AG08395 (cell line): ENCODE results near the gene CYBB.

Experiments used
- DNase-seq: peaks from one replicate; pipeline ENCODE4 v3.0.0; 2012; ENCODE audit warnings: mixed read lengths, low spot score

The CYBB gene

DNA sequence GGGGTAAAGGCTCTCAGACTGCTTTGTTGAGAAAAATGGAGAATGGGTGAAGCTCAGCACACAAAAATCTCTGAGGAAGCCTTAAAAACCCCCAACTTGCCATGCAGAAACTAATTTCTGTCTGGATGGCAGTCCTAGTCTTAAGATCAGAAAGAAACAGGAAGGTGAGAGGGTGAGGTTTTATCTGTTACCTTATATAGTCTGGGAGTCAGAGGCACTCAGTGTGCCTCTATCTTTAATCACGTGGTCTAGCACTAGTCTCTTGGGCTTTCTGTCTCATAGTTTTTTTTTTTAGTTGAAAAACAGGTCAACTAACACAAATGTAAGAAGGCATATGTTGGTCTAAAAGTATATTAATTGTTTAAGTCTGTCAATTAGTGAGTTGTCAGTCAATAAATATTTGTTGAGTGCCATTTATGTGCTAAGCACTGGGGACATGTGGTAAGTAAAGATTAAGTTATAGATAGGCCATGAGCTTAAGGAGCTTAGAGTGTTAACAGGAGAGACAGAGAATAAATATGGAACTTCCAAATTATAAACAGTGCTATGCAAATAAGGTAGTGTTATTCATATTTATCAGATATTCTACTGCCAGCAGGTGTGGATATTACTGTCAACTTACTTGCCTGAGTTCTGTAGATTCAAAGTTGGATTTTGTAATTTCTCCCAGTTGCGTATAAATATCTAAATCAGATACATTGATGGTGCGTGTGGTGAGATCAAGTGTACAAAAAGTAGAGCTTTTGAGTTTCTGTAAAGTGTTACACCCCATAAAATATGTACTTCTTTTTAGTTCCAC, 7.0 kb downstream of the CYBB start:
- DNase-seq: no peak

DNA sequence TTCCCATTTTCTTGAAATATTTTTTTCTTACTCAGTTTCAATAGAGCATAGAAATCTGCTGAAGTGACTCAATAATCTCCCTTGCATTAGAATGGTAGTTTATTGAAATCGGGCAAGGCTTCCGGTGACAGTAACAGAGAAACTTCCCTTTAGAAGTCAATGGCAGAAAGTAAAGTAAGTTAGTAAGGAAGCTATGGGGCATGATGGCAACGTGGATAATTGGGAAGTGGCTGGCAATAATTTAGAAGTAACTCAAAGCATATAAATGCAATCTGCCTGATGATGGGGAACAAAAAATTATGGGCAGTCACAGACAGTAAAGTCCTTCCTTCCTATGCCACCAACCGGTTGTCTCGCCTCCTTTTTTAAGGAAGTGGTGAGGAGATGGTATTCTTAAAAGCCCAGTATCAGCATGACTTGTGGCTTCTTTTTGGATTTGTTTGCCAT, 7.6 kb downstream of the CYBB start:
- DNase-seq: no peak

DNA sequence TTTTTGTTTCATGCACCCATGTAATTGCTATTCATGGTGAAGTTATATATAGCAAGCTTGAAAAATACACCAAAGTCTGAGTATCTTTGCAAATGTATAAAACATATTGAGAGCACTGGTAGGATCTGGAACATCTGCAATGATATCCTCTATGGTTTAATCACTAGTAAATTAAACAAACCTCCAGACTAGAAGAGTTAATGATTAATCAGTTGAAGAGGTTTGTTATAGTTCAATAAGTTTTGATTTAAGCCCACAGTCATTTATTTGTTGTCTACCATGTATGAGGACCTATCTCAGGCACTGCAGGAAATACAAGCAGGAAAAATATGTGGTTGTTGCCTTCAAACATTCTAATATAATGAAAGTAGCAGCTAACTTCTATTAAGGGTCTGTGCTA, 16.5 kb downstream of the CYBB start:
- no peak for DNase-seq

DNA sequence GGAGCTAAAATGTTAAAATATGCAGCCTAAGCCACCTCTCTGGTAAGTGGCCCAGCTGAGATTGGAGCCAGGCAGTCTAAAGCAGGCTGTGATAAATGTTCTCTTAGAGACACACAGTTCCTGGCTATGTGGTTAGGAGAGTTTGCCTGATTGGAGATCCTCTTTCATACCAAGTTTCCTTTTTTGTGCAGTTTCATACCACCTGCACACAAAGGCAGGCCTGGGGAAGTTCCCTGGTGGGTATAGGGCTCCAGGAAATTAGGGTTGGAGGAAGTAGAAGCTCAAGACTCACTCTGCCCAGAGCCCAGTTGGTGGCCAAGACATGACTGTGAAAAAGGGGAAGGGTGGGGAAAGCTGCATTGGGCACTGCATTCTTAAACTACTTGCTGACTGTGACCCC, 16.9 kb downstream of the CYBB start:
- DNase-seq: no peak

DNA sequence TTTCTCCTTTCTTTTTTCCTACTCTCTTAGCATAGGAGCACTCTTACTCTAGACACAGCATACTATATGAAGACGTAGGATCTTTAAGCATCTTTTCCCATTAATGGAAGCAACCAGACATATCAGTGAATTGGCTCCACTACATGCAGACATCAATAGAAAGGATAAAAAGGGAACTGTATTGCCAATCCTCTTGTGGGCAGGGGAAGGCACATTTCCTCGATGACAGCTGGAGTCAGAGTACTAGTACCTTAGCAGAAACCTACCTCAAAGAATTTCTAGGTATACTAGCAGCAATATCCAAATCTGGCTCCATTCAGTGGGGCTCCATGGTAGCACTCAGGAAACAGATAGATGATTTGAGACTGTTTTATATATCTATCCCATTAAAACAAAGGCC, 20.1 kb downstream of the CYBB start:
- no peak for DNase-seq

DNA sequence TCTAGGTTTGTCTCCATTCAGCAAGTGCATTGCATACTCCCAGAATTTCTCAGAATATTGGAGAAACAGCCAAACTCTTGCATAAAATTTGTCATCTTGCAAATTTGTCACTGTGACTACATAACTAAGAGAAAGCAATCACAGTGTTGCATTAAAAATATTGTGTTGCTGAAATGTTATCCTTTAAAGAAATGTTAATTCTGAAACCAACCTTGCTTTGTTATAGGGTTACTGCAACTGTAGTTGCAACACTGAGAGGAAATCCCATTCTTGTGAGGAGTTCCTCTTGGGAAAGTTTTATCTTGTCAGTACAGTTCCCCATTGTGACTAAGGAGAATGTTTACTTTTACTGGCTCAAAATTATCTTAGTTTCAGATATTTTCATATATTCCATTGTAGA, 20.9 kb downstream of the CYBB start:
- no peak for DNase-seq

DNA sequence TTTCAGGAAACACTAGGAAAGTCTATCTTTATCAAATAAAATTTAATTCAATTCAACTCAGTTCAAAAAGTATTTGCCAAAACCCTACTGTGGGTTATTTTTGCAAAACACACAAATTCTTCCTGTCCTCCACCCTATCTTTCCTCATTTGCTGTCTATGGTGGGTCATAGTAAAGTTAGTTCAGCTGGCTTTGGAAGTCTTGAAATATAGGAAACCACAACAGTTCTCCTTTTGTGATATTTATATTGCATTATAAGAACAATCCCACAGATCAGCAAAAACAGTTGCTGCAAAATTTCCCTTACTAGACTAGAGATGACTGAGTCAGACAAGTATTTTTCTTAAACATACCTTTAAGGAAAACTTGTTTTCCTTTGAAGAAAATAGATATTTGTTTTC, 22.2 kb downstream of the CYBB start:
- no peak for DNase-seq

DNA sequence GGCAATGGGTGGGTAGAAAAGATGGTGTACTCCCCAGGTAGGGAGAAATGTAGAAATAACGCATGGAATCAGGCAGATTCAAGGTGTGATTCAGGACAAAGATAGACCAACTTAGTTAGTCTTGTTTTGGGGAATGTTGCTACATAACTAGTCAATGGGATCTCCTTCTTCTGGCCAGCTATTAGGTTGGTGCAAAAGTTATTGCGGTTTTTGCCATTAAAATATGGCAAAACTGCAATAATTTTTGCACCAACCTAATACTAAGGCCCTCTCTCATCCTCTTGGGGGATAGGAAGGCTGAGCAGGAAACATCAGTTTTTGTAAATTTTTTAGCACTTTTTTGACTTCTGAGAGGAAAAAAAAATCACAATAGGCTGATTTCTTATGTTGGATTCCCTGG, 23.2 kb downstream of the CYBB start:
- DNase-seq: no peak

DNA sequence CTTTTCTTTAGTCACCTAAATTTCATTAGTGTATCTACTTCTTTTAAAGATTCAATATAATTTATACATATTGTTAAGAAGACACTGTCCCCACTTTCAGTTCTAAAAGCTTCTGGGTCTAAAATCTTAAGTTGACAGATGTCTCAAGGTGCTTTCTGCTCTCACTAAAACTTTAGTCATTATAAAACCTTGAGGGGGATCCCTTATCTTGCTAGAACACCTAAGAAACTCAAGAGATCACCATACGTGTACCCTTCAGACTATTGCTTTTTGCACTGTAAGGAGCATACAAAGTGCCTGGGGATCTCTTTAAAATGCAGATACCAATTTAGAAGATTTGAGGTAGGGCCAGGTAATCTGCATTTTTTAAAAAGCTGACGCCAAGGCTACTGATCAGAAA, 30.1 kb downstream of the CYBB start:
- no peak for DNase-seq

DNA sequence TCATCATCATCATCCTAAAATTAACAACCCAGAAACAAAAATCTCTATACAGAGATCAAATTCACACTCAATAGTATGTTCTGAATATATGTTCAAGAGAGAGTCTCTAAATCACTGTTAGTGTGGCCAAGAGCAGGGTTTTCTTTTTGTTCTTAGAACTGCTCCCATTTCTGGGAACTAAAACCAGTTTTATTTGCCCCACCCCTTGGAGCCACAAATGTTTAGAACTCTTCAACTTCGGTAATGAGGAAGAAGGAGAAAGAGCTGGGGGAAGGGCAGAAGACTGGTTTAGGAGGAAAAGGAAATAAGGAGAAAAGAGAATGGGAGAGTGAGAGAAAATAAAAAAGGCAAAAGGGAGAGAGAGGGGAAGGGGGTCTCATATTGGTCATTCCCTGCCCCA, 32.3 kb downstream of the CYBB start:
- no peak for DNase-seq

DNA sequence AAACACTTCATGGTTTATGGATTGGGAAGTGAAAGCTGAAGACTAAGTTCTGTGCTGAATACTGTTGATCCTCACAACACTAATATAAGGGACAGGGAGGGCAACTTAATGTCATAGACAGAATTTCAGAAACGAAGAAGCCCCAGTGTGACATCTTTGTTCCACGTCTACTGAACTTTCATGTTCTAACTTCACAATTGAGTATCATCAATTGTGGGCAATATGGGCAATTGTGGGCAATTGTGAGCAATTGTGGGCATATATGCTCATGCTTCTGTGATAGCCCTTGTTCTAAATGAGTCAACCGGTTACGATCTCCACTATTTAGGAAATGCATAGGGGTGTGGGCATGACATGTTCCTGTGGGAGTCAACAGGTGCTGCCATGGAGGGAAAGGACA, 33.7 kb downstream of the CYBB start:
- no peak for DNase-seq

DNA sequence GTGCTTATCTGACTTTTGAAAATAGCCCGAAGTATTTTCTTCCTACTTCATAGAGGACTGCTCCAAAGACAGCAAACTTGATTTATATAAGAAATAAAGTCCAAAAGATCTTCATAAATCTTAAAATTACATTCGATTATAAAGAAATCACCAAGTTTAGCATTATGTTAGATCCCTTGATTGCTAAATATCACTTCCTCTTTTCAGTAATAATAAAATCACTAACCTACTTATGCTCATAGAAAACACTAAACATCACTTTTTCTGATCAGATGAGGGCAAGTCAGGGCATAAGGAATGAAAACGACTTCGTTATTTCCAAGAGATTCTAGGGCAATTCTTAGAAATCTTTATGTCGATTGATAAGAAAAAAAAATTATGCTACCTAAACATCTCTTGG, 35.5 kb downstream of the CYBB start:
- DNase-seq: no peak

DNA sequence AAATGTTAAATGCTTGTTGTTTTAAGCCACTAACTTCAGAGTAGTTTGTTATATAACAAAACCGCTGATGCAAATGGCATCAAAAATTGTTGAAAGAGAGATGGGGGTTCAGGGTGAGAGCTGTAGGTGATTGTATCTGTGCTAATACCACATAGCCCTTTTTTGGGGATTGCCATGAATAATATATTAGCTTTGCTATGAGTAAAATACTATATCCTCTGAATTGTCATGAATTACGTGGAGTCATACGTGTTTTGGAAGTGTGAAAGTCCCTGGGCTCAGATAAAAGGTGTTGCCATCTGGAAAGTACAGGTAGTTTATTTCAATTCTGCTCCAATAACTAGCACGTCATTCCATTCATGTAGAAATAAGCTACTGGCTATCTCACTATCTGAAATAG, 36.9 kb downstream of the CYBB start:
- no peak for DNase-seq

DNA sequence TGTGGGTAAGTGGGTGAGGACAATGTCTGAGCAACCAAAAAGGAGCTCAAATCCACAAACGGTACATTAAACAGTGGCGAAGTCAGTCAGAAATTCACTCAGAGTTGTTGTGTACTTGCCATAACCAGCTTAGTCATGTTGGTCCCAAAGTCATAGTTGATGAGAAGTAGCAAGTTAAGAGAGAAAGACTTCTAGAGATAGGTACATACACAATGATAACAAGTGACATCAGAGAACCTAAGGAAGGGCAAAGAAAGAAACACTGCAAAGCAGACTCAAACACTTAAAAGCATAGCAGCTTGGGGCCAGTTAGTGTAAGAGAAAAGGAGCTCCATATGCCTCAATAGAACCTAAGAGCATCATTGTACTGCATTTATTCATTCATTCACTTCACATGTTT, 37.3 kb downstream of the CYBB start:
- DNase-seq: no peak

DNA sequence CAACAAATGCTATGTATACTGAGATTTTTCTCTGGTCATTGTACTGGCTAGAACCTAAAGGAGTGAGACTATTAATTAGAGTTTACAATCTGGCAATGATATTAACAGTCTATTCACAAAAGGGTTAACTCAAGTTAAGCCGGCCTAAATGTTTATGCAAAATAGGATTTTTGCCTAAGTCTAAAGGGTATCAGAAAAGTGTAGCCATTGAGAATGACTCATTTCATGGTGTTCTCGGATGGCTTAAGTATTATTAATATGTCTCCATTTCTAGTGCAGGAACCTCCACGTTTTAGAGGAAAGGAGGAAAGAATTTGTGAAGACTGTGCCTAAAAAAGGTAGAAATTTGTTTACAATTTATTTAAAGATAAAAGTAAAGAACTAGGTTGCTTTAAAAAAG, 37.7 kb downstream of the CYBB start:
- DNase-seq: no peak

DNA sequence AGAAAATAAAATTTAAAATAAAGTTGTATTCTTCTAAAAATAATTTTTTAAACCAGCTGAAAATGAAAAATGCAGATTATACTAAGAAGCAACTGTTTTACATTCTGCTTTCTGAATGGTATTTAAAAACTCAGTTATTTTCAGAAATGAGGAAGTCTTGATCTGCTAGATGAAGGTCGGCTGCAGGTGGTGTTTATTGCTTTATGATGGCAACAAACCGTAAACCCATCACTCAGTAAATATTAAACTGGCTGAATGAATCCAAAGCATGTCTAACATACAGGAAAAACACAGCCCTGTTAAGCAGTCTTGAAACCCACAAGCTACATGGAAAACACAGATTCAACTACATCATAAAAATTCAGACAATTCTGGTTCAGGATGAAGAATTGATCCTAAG, 38.2 kb downstream of the CYBB start:
- DNase-seq: no peak

DNA sequence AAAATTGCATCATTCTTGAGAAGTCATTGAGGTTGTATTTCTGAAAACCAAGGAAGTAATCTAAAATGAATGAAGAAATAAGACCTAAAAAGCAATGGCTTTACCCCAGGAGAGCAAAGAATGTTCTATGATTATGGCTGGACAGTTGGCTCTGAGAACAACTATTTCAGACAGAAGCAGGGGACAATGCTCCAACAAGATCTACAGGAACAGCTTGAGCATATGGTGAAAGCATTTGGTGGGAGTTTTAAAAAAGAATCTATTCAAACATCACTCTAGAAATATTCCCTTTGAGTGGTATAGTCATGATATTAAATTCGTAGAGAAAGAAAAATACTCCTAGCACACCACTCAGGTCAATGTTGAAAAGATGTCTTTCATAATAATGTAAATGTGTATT, 40.8 kb downstream of the CYBB start:
- DNase-seq: no peak

DNA sequence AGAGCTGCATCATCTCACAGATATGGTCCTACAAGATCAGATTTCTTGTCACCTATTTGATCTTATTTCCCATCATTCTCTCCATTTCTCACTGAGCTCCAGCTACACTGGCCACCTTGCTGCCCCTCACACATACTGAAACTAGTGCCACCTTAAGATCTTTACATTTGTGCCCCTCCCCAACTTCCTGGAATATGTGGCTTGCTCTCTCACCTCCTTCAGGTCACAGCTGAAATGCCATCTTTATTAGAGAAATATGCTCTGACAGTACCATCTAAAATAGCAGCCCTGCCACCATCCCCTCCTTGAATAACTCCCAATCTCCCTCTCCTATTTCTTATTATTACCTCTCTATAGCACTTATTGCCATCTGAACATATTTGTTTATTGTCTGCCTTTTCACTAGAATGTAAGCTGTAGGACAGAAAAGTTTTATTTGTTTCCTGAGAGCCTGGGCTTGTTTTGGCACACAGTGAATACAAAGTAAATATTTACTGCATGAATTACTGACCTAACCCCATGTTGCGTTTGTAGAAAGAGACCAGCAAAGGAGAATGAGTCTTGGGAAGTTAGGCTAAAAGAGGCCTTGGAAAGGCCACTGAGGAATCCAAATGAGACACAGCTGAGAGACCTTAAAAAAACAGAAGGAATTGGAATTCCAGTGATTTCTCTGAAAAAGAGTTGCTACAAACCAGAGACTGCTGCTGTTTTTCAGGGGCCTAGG, 44.8 kb downstream of the CYBB start:
- no peak for DNase-seq

DNA sequence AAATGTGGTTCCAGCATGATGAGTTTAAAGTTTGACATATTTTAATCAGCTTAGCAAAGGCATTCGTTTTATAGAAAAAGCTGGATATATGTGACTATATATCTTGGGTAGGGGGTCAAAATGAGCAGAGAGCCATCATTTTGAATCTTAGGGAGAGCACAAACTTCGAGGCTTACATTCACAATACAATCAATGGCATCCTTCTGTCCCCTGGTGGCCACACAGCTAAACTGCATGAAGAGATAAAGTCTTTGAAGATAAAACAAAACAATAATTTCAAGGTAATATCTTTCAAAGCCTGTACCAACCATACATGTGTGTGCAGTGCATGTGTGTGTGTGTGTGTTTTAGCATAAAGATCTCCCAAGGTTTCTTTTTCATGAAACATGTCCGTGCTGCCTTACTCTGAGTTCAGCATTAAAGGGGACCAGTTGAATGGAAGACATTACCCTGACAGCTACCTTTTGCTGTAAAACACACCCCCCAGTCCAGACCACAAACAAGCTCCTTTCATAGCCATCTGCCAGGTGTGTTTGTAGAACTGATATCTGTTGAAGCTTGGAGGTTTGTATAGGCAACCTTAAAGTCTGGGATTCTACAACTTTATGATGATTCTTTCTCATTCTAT, 45.5 kb downstream of the CYBB start:
- DNase-seq: peak; percentile 55

DNA sequence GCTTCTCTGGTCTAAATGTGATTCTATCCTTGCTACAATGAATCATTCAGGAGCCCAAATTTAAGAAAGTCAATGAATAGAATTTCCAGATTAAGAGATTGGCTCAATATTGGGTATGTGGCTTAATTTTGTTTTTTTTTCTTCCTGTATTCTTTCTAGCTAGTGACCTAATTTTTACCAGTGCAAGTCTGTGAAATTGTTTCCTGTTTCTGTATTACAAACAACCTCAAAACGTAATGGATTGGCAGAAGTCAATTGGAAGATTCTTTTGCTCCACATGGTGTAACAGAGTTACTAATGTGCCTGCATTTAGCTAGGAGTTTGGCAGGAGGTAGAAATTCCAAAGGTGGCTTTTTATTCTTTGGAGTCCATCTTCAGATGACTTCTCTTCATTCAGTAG, 49.9 kb downstream of the CYBB start:
- no peak for DNase-seq

DNA sequence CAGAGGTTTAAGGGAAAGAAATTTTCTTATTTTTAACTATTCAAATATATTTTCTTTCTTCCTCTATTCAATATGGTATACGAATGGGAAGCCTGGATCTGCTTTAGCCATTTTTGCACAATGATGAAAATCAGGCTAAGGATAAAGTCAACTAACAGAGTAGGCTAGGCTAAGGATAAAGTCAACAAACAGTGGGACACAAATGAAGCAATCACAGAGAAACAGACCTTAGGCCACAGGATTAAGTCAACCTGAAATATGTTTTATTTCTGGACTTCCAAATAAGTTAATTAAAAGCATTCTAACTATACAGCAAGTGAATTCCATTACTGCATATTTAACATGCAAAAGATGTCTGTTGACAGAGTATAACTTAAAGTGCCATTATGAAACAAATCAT, 50.5 kb downstream of the CYBB start:
- DNase-seq: no peak

DNA sequence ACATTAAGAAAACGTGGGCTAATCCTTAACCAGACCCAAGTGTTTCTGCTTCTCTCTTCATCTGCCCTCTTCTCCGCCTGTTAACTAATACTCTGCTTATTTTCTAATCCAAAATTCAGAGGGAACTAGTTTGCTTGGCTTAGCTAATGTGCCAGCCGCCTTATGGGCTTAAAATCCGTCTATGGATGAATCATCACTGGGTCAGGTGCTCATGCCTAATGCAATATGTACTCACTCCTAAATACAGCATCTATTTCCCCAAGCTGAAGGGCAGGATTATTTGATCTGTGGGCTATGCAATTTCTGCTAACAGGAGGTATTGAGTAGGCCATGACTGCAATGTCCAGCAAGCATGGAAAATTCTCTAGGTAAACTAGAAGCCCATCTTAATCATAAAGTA, 55.1 kb downstream of the CYBB start:
- DNase-seq: no peak

DNA sequence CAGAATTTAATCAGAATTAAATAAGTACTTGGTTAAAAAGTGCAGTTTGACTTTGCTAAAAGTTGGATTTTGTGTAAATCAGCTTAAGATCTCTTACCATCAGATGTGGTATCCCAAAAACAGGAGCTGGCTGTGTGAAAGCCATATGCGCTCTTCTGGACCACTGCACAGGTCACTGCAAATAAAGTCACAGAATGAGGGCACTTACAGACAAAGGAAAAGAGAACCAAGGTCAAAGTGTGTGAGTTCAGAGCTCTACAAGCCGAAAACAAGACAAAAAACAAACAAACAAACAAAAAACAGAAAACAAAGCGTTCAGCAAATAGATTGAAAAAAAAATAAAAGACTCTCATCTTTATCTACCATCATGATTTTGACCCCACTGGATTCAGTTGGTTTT, 61.1 kb downstream of the CYBB start:
- no peak for DNase-seq
